ENCODE data around the gene FANCF.
A peak's percentile ranks its signal among the peaks of the same experiment; 100 is the strongest.

The FANCF gene

GRCh38 chr11:22633354-22633902 is 7.8 kb upstream of the FANCF start:
- H3K36me3 ChIP-seq: no peaks in the 10 kb centered on the region
- no peaks in the 10 kb centered on the region for H3K9me3 ChIP-seq (ENCODE audit: severe bottlenecking)
- H3K4me3 ChIP-seq (ENCODE audit: low read depth, low read length): no peak overlapping the region
- TF ChIP-seq CTCF (IDR thresholded peaks at IDR 0.05; ENCODE audit: low read depth, low read length): no peak
- H3K27me3 ChIP-seq (ENCODE audit: insufficient read depth, low read depth, severe bottlenecking): no peaks in the 10 kb centered on the region
- DNase-seq: no peak
- H3K27ac ChIP-seq: no peak overlapping the region

- no peaks in the 10 kb centered on the region; the same call in 1 of the 2 replicates for H3K36me3 ChIP-seq
- no peaks in the 10 kb centered on the region for H3K27me3 ChIP-seq (ENCODE audit: insufficient read depth, low read depth, severe bottlenecking)
- TF ChIP-seq CTCF (IDR thresholded peaks at IDR 0.05; ENCODE audit: low read depth, low read length): no peak
- no peak for DNase-seq
- no peak overlapping the region for H3K27ac ChIP-seq
- H3K9me3 ChIP-seq (ENCODE audit: severe bottlenecking): no peaks in the 10 kb centered on the region
- no peak overlapping the region for H3K4me3 ChIP-seq (ENCODE audit: low read depth, low read length)
These were observed 1.8 kb upstream of the FANCF start for GRCh38 chr11:22627421-22627820.

- no peak overlapping the region for H3K27ac ChIP-seq
- H3K4me3 ChIP-seq (ENCODE audit: low read depth, low read length): no peak overlapping the region
These were observed 1.1 kb upstream of the FANCF start for GRCh38 chr11:22626573-22627239.

GRCh38 chr11:22624742-22625447 is 728 bp downstream of the FANCF start:
- TF ChIP-seq CTCF (IDR thresholded peaks at IDR 0.05; ENCODE audit: low read depth, low read length): peak; percentile 77
- Histone ChIP-seq H3K27ac (peak overlapping the region; percentile 89), H3K4me3 (ENCODE audit: low read depth, low read length) (peak overlapping the region; percentile 96), H3K27me3 (ENCODE audit: insufficient read depth, low read depth, severe bottlenecking) (no peaks in the 10 kb centered on the region), H3K9me3 (ENCODE audit: severe bottlenecking) (no peaks in the 10 kb centered on the region), H3K36me3 (no peaks in the 10 kb centered on the region; the same call in 1 of the 2 replicates)
- peak; percentile 87 for DNase-seq

More at GRCh38 chr11:22626573-22627239, 1.1 kb upstream of the FANCF start:
- no peak for DNase-seq
- TF ChIP-seq CTCF (IDR thresholded peaks at IDR 0.05; ENCODE audit: low read depth, low read length): no peak
- H3K27me3 ChIP-seq (ENCODE audit: insufficient read depth, low read depth, severe bottlenecking): no peaks in the 10 kb centered on the region
- no peaks in the 10 kb centered on the region; the same call in 1 of the 2 replicates for H3K36me3 ChIP-seq
- no peaks in the 10 kb centered on the region for H3K9me3 ChIP-seq (ENCODE audit: severe bottlenecking)

GRCh38 chr11:22617868-22618267 is 7.8 kb downstream of the FANCF start:
- H3K27ac ChIP-seq: no peak overlapping the region
- no peaks in the 10 kb centered on the region for H3K27me3 ChIP-seq (ENCODE audit: insufficient read depth, low read depth, severe bottlenecking)
- DNase-seq: no peak
- no peak overlapping the region for H3K4me3 ChIP-seq (ENCODE audit: low read depth, low read length)
- no peaks in the 10 kb centered on the region for H3K36me3 ChIP-seq
- TF ChIP-seq CTCF (IDR thresholded peaks at IDR 0.05; ENCODE audit: low read depth, low read length): no peak
- no peaks in the 10 kb centered on the region for H3K9me3 ChIP-seq (ENCODE audit: severe bottlenecking)

Measured in WERI-Rb-1 (cell line).